GM18502 (cell line): Measurements from ENCODE around the gene PER1.
"Not testable (repeated sequence)": the region's sequence is repeated elsewhere in the genome, so short reads cannot be mapped to it uniquely, and the experiment has no call there.

Experiments
- ATAC-seq: cut with Tn5 transposase; IDR thresholded peaks from one replicate; pipeline ENCODE4 v1.9.1; 2021; ENCODE audit warnings: mild to moderate bottlenecking; ENCODE audit not compliant: unreplicated experiment, poor library complexity

The PER1 gene

GRCh38 chr17:8152112-8152775 is at the start of gene PER1:
TSS of gene PER1 (minus strand) at chr17:8152404. CDS start at chr17:8150706, 1,698 bp downstream.
- ATAC-seq: no peak

GRCh38 chr17:8192070-8192815 is 40.0 kb upstream of the PER1 start:
- no peak for ATAC-seq

GRCh38 chr17:8190506-8190905 is 38.3 kb upstream of the PER1 start:
- ATAC-seq: no peak

- ATAC-seq: peak; percentile 41
Measured at GRCh38 chr17:8189711-8190477, 37.7 kb upstream of the PER1 start, which contains the start of gene BORCS6. TSS of gene BORCS6 (minus strand) at chr17:8190180. CDS start at chr17:8190140, 40 bp downstream.

GRCh38 chr17:8189041-8189710 is 37.0 kb upstream of the PER1 start:
- no peak for ATAC-seq

GRCh38 chr17:8188263-8188839 is 36.1 kb upstream of the PER1 start:
- ATAC-seq: no peak

GRCh38 chr17:8187517-8188262 is 35.5 kb upstream of the PER1 start:
- ATAC-seq: peak; percentile 21

- ATAC-seq: peak; percentile 29
Measured at GRCh38 chr17:8186787-8187516, 34.7 kb upstream of the PER1 start.

- no peak for ATAC-seq
Measured at GRCh38 chr17:8186446-8186786, 34.2 kb upstream of the PER1 start.

- peak; percentile 22 for ATAC-seq
Measured at GRCh38 chr17:8185582-8186445, 33.6 kb upstream of the PER1 start.

GRCh38 chr17:8176998-8177731 is 25.0 kb upstream of the PER1 start:
- ATAC-seq: no peak

- ATAC-seq: no peak
Measured at GRCh38 chr17:8176197-8176940, 24.2 kb upstream of the PER1 start, which contains the start of gene TMEM107. TSS of gene TMEM107 (minus strand) at chr17:8176380. CDS start at chr17:8176286, 94 bp downstream.

- ATAC-seq: no peak
Measured at GRCh38 chr17:8175795-8176196, 23.6 kb upstream of the PER1 start.

GRCh38 chr17:8173871-8174322 is 21.7 kb upstream of the PER1 start:
- no peak for ATAC-seq

- ATAC-seq: peak; percentile 62
Measured at GRCh38 chr17:8173056-8173870, 21.1 kb upstream of the PER1 start.

GRCh38 chr17:8170186-8170585 is 18.0 kb upstream of the PER1 start:
- not testable (repeated sequence) for ATAC-seq
